Superior temporal gyrus (tissue), 1 donor: ENCODE data around the gene SAP25.

Experiments used
- DNase-seq: peaks from one replicate; pipeline ENCODE4 v3.0.0-alpha.2; 2016; ENCODE audit errors: extremely low spot score

Gene SAP25

DNA sequence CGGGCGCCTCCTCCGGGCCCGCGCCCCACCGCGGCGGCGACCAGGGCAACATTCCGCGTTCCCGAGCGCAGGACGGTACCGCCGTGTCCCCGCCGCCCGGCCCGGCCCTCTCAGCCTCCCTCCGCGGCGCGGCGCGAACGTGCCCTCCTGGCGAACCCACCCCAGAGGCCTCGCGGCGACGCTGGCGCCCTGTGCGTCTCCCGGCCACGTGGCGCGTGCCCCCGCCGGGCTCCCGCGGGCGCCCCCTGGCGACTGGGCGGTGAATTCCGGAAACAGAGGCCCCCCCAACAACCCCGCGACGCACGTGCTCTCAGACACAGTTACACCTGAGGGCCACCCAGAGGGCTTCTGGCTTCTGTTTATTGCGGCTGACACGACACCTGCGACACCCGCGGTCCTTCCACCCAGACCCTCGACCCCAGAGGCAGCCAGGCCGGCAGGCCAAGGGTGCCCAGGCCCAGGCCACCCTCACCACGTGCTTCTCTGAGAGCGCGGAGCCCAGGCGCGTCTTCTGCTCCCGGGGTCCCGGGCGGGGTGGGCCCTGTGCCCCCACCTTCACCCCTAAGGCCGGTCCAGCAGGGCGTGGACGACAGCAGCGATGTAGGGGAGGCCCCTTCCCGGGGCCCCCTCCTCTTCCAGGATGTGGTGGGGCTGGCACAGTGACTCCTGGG, at the start of gene SAP25:
TSS of gene SAP25 (minus strand) at position 210 of the 671 bp plus-strand sequence. CDS start at position 52, 158 bp downstream.
- DNase-seq = no peak

DNA sequence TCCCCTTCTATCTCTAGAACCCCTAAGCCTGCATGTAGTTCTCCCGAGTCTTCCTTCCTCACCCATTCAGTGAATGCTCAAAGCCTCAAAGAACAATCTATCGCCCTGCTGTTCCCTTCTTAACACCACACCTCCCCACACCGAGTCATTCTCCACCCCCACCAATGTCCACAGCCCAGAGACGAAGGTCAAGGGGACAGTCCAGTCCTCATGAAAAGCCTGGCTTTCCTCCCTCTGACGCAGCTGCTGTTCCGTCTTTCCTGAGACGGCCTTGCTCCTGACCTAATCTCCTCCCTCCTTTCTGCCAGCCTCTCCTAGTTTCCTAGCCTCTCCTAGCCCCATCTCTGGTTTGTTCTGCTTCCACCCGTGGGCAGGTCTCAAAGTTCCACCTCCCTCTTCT, 47.9 kb upstream of the SAP25 start:
- DNase-seq = no peak

DNA sequence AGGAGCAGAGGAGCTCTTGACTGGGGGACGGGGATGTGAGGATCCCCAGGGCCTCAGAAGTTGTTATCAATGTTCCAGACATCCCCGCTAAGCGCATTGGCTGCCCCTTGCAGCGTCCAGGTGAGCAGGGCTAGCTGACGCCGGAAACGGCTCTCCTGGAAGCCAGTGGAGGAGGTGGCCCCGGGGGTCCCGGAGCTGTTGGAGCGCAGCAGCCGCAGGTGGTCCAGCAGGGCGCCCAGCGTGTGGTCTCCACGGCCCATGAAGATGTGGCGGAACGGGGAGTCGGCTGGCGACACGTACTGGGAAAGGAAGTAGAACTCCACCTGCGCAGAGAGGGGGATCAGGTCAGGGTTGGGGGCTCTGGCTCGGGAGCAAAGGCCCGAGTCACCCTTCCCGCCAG, 47.1 kb upstream of the SAP25 start:
- DNase-seq = no peak

DNA sequence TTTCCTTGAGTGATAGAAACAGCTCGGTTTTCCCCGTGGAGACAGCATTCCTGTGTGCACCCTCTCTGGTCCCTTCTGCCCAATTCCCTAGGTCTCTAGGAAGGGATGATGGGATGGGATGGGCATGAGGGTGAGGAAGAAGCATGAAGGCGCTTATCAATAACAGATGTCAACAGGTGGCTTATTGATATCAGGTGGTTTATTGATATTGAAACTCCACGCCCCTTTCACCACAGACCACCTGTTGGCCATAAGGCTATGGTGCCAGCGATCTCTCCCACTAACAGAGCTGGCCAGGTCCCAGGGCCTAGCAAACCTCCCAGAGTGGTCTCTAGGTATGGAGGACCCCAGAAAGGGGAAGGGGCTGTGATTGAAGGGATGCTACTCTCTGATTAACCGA, 46.5 kb upstream of the SAP25 start:
- no peak for DNase-seq

DNA sequence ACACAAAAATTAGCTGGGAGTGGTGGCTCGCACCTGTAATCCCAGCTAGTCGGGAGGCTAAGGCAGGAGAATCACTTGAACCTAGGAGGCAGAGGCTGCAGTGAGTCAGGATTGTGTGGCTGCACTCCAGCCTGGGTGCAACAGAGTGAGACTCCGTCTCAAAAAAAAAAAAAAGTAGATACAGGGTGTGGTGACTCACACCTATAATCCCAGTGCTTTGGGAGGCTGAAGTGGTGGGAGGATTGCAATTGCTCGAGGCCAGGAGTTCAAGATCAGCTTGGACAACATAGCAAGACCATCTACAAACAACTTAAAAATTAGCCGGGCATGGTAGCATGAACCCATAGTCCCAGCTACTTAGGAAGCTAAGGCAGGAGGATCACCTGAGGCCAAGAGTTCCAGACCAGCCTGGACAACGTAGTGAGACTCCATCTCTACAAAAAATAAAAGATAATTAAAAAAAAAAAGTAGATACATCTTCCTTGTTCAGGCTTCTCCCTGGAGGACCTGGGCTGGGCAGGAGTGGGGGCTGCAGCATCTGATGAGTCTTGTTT, 40.7 kb upstream of the SAP25 start:
- no peak for DNase-seq

DNA sequence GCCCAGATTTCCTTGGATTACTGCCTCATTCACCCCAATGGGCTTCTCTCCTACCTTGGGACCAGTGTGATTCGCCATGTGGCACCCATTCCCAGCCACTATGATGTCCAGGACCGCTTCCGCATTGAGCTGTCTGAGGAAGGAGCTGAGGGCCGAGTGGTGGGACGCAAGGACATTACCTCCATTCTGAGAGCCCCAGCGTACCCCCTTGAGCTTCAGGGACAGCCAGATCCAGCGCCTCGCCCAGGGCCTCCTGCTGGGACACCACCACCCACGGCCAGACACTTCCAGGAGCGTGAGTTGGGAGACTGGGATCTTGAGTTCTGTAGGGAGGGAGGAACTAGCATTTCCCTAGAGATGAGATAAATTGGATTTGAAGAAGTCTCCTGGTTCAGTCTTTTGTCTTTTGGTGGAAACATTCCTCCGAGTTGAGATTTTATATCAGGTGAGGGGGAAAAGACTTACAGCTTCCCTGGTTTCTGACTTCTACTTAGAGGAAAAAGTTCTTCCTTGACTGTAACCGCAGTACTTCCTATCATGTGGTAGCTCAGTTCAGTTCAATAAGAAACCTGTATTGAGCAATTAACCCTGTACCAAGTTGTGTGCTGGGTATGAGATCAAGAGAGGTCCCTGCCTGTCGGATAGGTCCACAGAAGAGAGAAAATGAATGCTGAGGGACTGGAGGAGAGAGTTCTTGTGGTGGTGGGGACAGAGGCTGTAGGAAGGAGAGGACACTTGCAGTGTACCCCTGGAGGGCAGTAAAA, 39.9 kb upstream of the SAP25 start:
- no peak for DNase-seq

DNA sequence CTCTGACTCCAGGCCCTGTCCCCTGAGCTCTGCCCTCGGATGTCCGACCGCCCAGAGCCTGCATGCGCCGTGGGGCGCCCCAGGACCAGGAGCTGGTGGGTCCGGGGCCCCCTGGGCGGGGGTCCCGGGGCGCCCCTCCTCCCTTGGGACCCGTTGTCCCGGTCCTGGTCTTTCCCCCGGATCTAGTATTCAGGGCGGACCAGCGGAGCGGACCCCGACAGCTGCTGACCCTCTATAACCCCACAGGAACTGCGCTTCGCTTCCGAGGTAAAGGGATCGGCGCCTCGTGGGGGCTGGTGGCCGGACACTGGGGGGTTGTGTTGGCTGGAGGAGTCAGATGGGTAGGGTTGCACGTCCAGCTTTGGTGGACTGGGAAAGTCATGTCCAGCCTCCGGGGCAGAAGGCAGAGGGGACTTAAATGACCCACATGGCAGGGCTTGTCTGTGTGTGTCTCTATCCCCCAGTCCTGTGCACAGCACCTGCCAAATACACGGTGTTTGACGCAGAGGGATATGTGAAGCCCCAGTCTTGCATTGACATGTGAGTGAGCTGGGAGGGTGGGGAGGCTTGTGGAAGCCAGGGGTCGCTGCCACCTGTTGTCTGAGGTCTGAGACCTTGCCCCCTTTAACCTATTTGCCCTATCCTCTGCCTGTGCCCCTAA, 39.2 kb upstream of the SAP25 start:
- DNase-seq = no peak

DNA sequence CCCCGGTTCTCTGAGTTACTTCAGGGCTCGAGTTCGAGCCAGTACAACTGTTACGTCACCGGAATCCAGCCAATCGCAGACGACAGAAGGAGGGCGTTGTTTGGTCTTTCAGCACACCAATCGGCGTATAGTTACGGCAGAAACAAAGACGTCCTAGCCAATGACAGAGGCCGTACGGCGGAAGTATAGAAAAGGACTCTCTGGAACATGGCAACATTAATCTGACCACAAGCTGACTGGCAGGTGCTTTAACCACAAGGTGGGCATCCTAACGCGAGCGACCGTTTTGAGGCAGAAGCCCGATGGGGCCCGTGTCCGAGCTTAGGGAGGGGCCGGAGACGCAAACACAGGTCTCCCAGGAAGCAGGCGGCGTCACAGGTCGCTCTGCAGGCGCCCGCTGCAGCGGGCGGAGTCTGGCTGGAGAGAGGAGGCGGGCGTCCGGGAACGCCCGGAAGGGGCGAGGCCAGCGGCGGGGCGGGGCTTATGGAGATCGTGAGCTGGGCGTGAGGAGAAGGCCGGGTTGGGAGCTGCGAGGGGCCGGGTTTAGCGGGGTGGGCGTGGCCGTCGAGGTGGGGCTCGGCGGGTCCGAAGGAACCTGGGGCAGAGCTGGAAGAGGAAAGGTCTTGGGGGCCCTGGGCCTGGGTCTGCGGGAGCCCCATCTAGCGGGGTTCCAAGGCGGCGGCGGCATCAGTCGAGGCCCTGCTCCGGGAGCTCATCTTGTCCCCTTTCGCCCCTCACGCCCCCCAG, 38.5 kb upstream of the SAP25 start, which contains the start of gene MOSPD3:
TSS of gene MOSPD3 (plus strand) at position 558 of the 747 bp plus-strand sequence. CDS start 252 bp downstream, outside the sequence.
- DNase-seq = peak; percentile 100

DNA sequence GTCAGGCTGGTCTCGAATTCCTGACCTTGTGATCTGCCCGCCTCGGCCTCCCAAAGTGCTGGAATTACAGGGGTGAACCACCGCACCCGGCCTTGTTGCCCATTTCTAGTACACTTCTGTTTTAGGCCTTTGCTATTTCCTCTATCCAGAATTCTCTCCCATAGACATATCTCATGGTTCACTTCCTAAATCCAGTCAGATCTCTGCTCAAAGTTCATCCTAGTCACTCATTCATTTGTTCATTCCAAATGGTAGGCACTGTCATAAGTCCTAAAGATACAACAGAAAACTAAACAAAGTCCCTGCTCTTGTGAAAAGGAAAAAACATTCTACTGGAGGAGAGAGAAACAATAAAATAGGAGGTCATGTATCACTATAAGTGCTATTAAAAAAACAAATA, 36.3 kb upstream of the SAP25 start:
- no peak for DNase-seq

DNA sequence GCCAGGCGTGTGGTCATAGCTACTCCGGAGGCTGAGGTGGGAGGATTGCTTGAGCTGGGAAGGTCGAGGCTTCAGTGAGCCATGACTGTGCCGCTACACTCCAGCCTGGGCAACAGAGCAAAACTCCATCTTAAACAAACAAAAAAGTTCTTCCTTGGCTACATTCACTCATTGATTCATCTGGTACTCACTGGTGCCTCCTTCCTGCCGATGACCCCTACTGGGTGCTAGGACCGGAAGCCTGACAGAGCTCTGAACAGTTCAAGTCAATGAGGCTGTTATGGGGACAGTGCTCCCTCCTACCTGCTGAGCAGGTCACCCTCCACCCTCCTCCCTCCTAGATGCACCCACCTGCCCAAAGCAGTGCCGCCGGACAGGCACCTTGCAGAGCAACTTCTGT, 33.4 kb upstream of the SAP25 start:
- DNase-seq = no peak

DNA sequence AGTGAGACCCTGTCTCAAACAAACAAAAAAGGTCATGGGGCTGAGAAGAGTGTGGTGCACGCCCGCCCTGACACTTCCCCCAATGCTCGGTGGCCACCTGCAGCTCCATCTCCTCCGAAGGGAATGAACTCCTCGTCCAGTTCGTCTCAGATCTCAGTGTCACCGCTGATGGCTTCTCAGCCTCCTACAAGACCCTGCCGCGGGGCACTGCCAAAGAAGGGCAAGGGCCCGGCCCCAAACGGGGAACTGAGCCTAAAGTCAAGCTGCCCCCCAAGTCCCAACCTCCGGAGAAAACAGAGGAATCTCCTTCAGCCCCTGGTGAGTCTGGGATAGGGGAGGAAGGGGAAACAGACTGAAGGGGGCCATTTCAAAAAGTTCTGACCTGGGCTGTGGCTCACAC, 32.6 kb upstream of the SAP25 start:
- DNase-seq = no peak

DNA sequence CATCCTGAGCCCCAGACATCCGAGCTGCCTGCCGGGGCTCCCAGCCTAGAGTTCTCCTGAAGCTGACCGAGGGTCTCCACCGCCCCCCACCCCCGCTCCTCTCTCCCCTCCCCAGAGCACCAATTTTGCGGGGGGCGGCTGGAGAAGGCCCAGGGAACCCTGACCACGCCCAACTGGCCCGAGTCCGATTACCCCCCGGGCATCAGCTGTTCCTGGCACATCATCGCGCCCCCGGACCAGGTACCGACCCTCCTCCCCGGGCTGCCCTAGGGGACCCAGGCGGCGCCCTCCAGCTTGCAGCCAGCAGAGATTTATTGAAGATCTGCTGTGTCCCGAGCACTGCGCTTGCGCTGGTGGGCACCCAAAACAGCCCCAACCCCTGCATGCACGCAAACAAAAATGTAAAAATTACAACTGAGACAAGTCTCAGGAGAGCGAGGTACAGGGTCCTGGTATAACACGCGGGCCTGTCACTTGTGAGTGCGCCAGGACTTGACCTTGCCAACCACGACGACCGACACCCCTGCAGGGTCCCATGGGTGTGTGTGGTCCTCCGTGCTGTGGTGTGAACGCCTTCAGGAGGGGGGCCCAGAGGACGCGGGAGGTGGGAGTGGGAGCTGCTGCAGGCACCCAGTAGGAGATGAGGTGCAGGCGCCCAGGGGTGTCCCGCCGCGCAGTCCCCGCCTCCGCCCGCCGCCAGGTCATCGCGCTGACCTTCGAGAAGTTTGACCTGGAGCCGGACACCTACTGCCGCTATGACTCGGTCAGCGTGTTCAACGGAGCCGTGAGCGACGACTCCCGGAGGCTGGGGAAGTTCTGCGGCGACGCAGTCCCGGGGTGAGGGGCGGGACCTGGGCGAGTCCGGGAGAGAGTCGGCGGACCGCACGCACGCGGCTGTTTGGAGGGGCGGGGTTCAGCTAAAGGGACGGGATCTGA, 31.5 kb upstream of the SAP25 start:
- DNase-seq = no peak

DNA sequence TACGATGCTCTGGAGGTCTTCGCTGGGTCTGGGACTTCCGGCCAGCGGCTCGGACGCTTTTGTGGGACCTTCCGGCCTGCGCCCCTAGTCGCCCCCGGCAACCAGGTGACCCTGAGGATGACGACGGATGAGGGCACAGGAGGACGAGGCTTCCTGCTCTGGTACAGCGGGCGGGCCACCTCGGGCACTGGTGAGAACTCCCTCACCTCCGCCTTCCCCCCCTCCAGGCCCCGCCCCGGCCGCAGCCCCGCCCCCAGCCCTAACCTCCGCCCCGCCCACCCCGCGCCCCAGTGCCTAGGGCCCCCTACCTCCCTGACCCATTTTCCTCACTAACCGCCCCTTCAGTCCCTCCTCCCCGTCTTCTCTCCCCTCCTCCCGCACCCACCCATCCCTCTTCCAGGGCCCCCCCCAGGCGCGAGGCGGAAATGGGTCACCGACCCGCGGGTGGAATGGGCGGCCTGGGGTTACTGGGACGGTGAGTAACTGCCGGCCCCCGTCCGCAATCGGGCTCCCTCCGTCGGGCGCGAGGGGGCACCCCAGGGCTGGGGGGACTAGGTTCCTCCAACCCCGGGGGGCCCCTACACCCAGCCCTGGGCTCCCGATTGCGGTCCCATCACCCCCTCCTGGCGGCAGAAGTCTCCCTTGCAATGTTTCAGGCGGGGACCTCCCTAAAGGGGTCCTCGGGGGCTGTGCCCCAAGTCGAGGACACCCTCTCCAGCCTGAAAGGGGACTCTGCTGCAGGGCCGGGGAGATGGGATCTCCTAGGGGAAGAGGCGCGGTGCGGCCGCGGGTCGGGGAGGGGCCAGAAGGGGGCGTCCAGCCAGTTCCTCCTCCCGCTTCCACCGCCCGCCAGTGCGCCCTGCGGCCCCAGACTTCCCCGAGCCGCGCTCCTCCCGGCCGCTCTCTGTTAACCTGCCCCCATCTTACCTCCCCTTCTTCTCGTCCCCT, 30.6 kb upstream of the SAP25 start:
- peak; percentile 22 for DNase-seq

DNA sequence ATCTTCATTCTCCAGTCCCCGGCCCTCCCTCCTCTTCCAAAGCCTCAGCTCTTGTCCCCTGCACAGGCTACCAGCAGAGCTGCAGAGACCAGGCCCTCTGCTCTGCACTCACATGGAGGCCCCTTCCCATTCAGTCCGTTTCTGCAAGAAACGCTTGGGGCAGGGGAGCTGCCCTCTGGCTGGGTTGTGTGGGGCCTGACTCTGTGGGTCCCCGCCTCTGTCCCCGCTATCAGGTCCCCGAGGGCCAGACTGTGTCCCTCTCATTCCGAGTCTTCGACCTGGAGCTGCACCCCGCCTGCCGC, 30.0 kb upstream of the SAP25 start:
- DNase-seq = no peak

DNA sequence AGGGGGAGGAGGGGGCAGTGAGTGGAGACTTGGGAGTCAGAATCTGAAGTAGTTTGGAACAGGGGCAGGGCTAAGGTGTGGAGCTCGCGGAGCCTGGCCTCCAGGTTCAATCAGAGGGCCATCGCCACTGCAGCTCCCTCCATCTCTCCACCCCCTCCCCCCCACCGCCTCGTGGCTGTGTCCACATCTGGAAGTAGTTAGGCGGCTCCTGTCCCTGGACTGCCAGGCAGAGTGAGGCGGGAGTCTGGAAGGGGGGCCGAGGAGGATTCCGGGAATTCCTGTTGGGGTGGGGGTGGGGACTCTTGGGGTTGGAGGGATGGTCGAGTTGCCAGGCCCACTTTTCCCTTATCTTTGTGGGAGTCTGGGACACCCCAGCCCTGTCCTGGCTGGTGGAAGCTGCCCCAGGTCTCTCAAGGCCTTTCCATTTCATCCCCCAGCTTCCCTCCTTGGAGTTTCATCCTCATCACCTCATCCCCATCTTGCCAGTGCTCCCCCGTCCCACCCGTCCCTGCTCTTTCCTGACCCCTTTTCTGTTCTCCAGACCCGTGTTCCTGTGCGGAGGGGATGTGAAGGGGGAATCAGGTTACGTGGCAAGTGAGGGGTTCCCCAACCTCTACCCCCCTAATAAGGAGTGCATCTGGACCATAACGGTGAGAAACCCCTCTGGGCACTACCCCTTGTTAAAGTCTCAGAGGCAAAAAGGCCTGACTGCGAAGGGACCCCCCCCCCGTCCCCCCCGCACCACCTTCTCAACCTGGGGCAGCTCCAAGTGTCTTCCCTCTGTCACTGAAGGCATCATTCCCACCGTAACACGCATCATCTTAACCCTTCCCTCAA, 29.4 kb upstream of the SAP25 start:
- DNase-seq = no peak

DNA sequence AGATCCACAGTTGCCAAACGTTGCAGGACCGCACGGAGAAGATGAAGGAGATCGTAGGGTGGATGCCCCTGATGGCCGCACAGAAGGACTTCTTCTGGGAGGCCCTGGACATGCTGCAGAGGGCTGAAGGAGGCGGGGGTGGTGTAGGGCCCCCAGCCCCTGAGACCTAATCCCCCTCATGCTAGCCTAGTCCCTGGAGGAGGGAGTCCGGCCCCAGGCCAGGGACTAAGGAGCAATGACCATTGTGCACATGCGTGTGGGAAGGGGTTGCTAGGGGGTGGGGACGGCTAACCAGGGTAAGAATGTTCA, 27.0 kb upstream of the SAP25 start:
- DNase-seq = no peak

DNA sequence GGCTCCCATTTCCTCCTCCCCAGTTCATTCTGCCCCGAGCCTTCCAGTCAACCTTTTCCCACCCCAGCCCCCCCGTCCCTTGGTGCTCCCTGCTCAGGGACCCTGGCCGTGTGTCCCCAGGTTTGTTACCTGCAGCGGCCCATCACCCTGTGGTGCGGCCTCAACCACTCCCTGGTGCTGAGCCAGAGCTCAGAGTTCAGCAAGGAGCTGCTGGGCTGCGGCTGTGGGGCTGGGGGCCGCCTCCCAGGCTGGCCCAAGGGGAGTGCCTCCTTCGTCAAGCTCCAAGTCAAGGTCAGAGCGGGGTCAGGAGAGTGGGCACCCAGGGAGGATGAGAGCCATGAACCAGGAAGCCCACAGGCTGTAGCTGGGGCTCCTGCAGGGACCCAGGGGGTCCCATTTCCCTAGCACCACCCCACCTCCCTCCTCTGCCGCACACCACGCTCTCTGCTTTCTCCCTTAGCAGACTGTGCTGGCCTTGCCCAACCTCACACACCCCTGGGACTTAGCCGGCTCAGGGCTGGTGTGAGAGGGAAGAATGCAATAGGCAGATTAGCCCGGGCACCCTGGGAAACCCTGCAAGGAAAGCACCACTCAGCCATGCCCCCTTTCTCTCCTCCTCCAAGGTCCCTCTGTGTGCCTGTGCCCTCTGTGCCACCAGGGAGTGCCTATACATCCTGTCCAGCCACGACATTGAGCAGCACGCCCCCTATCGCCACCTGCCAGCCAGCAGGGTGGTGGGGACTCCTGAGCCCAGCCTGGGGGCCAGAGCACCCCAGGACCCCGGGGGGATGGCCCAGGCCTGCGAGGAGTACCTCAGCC, 26.4 kb upstream of the SAP25 start:
- DNase-seq = no peak

DNA sequence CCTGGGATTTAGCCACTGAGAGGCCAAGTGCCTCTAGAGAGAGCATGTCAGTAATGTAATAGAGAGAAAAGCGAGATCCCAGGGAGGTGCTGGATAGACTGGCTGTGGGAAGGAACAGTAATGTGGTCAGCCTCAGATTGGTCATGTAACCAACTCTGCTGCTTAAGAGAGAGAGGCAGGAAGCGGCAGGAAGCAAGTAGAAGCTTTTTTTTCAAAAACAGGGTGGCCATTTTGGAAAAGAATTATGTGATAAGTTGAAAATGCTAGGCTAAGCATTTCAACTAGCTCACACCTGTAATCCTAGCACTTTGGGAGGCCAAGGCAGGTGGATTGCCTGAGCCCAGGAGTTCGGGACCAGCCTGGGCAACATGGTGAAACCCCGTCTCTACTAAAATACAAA, 24.7 kb upstream of the SAP25 start:
- DNase-seq = no peak
